HEK293 (cell line): ENCODE results near the gene SUFU.
A peak's percentile ranks its signal among the peaks of the same experiment; 100 is the strongest.

ENCODE experiments used
- CTCF ChIA-PET: fragments of 350-600 bp; formaldehyde crosslinking; extraction: SDS; loops from one replicate; lab custom pipeline; 2021; ENCODE audit warnings: antibody characterized with exemption; lab: Yijun Ruan, JAX
- POLR2A ChIA-PET: fragments of 300-600 bp; formaldehyde crosslinking; extraction: SDS; loops from one replicate; lab custom pipeline; 2020; ENCODE audit warnings: antibody characterized with exemption, inconsistent platforms; lab: Yijun Ruan, JAX
- H3K27ac ChIP-seq: fragments of 200-500 bp; sonication (Bioruptor generic); 2 replicates; pipeline ENCODE4 v1.5.1; 2014; ENCODE audit warnings: low read depth, low read length, control low read depth, inconsistent platforms; ENCODE audit errors: extremely low read depth
- H3K36me3 ChIP-seq, 2 experiments: fragments of 200-500 bp in 1 of 2; sonication (Bioruptor generic) in 1 of 2; 1 replicate in 1 of 2; 2 replicates in 1 of 2; pipeline ENCODE4 v1.5.1; 2014 to 2017; ENCODE audit warnings: inconsistent platforms in 2 of 2, low read length in 2 of 2; ENCODE audit not compliant: control insufficient read depth in 2 of 2, insufficient read depth in 1 of 2
- H3K4me1 ChIP-seq: fragments of 200-500 bp; sonication (Bioruptor generic); 2 replicates; pipeline ENCODE4 v1.5.1; 2014; ENCODE audit warnings: mild to moderate bottlenecking, low read length, inconsistent platforms; ENCODE audit not compliant: control insufficient read depth, insufficient read depth
- H3K4me3 ChIP-seq: 2 replicates; pipeline ENCODE4 v1.5.1; 2011; ENCODE audit warnings: low read depth, mild to moderate bottlenecking, control low read depth, low read length, moderate library complexity
- H3K9me3 ChIP-seq: fragments of 200-500 bp; sonication (Bioruptor generic); 2 replicates; pipeline ENCODE4 v1.5.1; 2014; ENCODE audit warnings: low read depth, low read length, inconsistent platforms; ENCODE audit not compliant: control insufficient read depth, insufficient read depth
- EGR2 ChIP-seq: fragments of 450-650 bp; formaldehyde crosslinking; IDR thresholded peaks from 2 replicates; pipeline ENCODE4 v1.5.1; 2016; ENCODE audit warnings: low read depth, missing biosample characterization, missing genetic modification characterization
- ZBTB48 ChIP-seq: fragments of 450-650 bp; formaldehyde crosslinking; IDR thresholded peaks from 2 replicates; pipeline ENCODE4 v1.5.1; 2016; ENCODE audit warnings: missing biosample characterization, missing genetic modification characterization
- ZNF292 ChIP-seq: fragments of 450-650 bp; formaldehyde crosslinking; IDR thresholded peaks from 2 replicates; pipeline ENCODE4 v1.5.1; 2016; ENCODE audit warnings: low read depth, missing biosample characterization, missing genetic modification characterization, borderline replicate concordance
- ZNF391 ChIP-seq: fragments of 450-650 bp; formaldehyde crosslinking; IDR thresholded peaks from 2 replicates; pipeline ENCODE4 v1.5.1; 2016; ENCODE audit warnings: low read depth, missing biosample characterization, missing genetic modification characterization, borderline replicate concordance
- ZNF433 ChIP-seq: fragments of 450-650 bp; formaldehyde crosslinking; IDR thresholded peaks from 2 replicates; pipeline ENCODE4 v1.5.1; 2016; ENCODE audit warnings: missing biosample characterization, missing genetic modification characterization, low read depth
- ZNF626 ChIP-seq: fragments of 450-650 bp; sonication (Bioruptor Pico); formaldehyde crosslinking; IDR thresholded peaks from 2 replicates; pipeline ENCODE4 v1.5.1; 2018; ENCODE audit warnings: missing biosample characterization, missing genetic modification characterization, inconsistent platforms
- ZNF654 ChIP-seq: fragments of 450-650 bp; formaldehyde crosslinking; IDR thresholded peaks from 2 replicates; pipeline ENCODE4 v1.5.1; 2016; ENCODE audit warnings: low read depth, missing biosample characterization, missing genetic modification characterization
- ZNF777 ChIP-seq: fragments of 450-650 bp; formaldehyde crosslinking; IDR thresholded peaks from 2 replicates; pipeline ENCODE4 v1.5.1; 2017; ENCODE audit warnings: missing biosample characterization, missing genetic modification characterization, borderline replicate concordance
- ZXDB ChIP-seq: fragments of 450-650 bp; formaldehyde crosslinking; IDR thresholded peaks from 2 replicates; pipeline ENCODE4 v1.5.1; 2016; ENCODE audit warnings: missing biosample characterization, missing genetic modification characterization
- TF ChIP-seq, protein P1 (sequence below): fragments of 450-650 bp; formaldehyde crosslinking; conservative IDR thresholded peaks from 2 replicates; pipeline ENCODE4 v1.5.1; 2016; ENCODE audit warnings: low read depth, missing biosample characterization, missing genetic modification characterization
- TF ChIP-seq, protein P2 (sequence below): fragments of 450-650 bp; formaldehyde crosslinking; IDR thresholded peaks from 2 replicates; pipeline ENCODE4 v1.5.1; 2016; ENCODE audit warnings: missing biosample characterization, missing genetic modification characterization, borderline replicate concordance
- TF ChIP-seq, protein P3 (sequence below): fragments of 450-650 bp; formaldehyde crosslinking; IDR thresholded peaks from 2 replicates; pipeline ENCODE4 v1.5.1; 2016; ENCODE audit warnings: missing biosample characterization, missing genetic modification characterization

Gene SUFU

DNA sequence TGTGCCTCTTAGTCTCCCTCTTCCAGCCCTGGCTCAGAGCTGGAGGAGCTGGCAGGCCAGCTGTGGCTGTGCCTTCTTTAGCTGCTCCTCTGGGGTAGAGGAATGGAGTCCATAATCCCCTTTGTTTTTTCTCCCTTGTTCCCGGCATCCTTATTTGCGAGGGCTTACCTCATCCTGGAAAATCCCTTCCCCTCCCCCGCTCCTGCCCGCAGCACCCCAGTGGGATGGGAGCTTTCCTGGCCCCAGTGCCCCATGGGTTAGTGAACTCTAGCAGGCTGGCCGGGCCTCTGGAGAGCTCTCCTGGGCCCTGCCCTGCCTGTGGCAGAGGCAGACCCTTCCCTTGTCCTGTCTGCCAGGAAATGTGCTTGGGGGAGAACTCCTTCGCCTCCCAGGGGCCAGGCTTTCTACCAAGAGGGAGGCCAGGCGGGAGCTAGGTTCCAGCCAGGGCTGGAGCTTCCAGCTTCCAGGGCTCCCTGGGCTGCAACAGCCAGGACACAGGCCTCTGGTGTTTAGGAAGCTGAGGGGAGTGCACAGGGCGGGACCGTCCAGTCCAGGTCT lies 124.0 kb downstream of the SUFU start (continued):
- TF ChIP-seq, protein P1, sequence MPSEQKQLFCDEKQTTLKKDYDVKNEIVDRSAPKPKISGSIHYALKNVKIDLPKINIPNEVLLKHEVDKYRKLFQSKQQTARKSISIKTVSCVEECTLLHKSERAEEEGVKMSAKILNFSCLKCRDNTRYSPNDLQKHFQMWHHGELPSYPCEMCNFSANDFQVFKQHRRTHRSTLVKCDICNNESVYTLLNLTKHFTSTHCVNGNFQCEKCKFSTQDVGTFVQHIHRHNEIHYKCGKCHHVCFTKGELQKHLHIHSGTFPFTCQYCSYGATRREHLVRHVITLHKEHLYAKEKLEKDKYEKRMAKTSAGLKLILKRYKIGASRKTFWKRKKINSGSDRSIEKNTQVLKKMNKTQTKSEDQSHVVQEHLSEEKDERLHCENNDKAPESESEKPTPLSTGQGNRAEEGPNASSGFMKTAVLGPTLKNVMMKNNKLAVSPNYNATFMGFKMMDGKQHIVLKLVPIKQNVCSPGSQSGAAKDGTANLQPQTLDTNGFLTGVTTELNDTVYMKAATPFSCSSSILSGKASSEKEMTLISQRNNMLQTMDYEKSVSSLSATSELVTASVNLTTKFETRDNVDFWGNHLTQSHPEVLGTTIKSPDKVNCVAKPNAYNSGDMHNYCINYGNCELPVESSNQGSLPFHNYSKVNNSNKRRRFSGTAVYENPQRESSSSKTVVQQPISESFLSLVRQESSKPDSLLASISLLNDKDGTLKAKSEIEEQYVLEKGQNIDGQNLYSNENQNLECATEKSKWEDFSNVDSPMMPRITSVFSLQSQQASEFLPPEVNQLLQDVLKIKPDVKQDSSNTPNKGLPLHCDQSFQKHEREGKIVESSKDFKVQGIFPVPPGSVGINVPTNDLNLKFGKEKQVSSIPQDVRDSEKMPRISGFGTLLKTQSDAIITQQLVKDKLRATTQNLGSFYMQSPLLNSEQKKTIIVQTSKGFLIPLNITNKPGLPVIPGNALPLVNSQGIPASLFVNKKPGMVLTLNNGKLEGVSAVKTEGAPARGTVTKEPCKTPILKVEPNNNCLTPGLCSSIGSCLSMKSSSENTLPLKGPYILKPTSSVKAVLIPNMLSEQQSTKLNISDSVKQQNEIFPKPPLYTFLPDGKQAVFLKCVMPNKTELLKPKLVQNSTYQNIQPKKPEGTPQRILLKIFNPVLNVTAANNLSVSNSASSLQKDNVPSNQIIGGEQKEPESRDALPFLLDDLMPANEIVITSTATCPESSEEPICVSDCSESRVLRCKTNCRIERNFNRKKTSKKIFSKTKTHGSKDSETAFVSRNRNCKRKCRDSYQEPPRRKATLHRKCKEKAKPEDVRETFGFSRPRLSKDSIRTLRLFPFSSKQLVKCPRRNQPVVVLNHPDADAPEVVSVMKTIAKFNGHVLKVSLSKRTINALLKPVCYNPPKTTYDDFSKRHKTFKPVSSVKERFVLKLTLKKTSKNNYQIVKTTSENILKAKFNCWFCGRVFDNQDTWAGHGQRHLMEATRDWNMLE (tag by site-specific recombination): no peak
- peak; percentile 16; the same call in 1 of the 2 replicates for TF ChIP-seq ZBTB48 (tag by site-specific recombination)
- TF ChIP-seq, protein P2, sequence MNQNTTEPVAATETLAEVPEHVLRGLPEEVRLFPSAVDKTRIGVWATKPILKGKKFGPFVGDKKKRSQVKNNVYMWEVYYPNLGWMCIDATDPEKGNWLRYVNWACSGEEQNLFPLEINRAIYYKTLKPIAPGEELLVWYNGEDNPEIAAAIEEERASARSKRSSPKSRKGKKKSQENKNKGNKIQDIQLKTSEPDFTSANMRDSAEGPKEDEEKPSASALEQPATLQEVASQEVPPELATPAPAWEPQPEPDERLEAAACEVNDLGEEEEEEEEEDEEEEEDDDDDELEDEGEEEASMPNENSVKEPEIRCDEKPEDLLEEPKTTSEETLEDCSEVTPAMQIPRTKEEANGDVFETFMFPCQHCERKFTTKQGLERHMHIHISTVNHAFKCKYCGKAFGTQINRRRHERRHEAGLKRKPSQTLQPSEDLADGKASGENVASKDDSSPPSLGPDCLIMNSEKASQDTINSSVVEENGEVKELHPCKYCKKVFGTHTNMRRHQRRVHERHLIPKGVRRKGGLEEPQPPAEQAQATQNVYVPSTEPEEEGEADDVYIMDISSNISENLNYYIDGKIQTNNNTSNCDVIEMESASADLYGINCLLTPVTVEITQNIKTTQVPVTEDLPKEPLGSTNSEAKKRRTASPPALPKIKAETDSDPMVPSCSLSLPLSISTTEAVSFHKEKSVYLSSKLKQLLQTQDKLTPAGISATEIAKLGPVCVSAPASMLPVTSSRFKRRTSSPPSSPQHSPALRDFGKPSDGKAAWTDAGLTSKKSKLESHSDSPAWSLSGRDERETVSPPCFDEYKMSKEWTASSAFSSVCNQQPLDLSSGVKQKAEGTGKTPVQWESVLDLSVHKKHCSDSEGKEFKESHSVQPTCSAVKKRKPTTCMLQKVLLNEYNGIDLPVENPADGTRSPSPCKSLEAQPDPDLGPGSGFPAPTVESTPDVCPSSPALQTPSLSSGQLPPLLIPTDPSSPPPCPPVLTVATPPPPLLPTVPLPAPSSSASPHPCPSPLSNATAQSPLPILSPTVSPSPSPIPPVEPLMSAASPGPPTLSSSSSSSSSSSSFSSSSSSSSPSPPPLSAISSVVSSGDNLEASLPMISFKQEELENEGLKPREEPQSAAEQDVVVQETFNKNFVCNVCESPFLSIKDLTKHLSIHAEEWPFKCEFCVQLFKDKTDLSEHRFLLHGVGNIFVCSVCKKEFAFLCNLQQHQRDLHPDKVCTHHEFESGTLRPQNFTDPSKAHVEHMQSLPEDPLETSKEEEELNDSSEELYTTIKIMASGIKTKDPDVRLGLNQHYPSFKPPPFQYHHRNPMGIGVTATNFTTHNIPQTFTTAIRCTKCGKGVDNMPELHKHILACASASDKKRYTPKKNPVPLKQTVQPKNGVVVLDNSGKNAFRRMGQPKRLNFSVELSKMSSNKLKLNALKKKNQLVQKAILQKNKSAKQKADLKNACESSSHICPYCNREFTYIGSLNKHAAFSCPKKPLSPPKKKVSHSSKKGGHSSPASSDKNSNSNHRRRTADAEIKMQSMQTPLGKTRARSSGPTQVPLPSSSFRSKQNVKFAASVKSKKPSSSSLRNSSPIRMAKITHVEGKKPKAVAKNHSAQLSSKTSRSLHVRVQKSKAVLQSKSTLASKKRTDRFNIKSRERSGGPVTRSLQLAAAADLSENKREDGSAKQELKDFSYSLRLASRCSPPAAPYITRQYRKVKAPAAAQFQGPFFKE: no peak
- no peak for TF ChIP-seq ZXDB

DNA sequence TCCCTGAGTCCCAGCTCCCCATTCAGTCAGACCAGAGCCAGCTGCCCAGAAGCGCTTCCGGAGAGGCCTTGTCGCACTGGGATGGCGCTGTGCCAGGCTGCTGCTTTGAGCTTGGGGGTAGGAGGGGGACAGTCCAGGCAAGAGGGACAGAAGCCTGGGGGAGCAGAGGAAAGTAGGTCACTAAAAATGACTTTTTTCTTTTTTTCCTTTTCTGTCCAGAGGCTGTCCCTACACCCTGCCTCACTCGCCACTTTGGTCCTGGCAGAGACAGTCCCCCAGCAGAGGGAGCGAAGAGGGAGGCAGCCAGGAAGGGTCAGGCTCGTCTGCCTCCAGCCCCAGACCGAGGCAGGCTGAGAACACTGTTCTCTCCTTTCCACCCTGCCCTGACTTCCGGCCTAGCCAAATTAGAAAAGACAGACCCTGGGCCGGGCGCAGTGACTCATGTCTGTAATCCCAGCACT lies 124.7 kb downstream of the SUFU start:
- H3K27ac ChIP-seq: 0 out of 2 replicates have a peak overlapping the region, but pooled peaks have one; percentile 45
- peaks cover 7% of the 10 kb centered on the region for H3K4me1 ChIP-seq
- POLR2A ChIA-PET: interaction anchor here (0.5 to 4.1 kb wide), 4 partner anchors 14 to 278 kb away, joined by 3 to 18 read pairs (median 10); partner anchors contain the start of gene TRIM8
- no peaks in the 10 kb centered on the region for H3K9me3 ChIP-seq
- CTCF ChIA-PET: interaction anchor here (0.6 to 2.3 kb wide), 8 partner anchors 12 to 1629 kb away, joined by 3 to 11 read pairs (median 5); partner anchors contain the start of gene LZTS2
- no peak overlapping the region for H3K4me3 ChIP-seq
- TF ChIP-seq, protein P3, sequence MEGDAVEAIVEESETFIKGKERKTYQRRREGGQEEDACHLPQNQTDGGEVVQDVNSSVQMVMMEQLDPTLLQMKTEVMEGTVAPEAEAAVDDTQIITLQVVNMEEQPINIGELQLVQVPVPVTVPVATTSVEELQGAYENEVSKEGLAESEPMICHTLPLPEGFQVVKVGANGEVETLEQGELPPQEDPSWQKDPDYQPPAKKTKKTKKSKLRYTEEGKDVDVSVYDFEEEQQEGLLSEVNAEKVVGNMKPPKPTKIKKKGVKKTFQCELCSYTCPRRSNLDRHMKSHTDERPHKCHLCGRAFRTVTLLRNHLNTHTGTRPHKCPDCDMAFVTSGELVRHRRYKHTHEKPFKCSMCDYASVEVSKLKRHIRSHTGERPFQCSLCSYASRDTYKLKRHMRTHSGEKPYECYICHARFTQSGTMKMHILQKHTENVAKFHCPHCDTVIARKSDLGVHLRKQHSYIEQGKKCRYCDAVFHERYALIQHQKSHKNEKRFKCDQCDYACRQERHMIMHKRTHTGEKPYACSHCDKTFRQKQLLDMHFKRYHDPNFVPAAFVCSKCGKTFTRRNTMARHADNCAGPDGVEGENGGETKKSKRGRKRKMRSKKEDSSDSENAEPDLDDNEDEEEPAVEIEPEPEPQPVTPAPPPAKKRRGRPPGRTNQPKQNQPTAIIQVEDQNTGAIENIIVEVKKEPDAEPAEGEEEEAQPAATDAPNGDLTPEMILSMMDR (tag by site-specific recombination): peak; percentile 39; the same call in 1 of the 2 replicates
- TF ChIP-seq ZNF777 (tag by site-specific recombination) (no peak), ZNF391 (tag by site-specific recombination) (no peak), ZNF626 (tag by site-specific recombination) (no peak), EGR2 (tag by site-specific recombination) (no peak), ZNF654 (no peak), ZNF433 (tag by site-specific recombination) (no peak), ZNF292 (no peak)
- peaks cover 0 to 17% of the 10 kb centered on the region in 2 experiments; a peak in 1 of 3 replicates for H3K36me3 ChIP-seq
